Measurements from ENCODE around the gene TNRC6A.
"Not testable (repeated sequence)": the region's sequence is repeated elsewhere in the genome, so short reads cannot be mapped to it uniquely, and the experiment has no call there.

Gene TNRC6A

GRCh38 chr16:24819462-24820040 lies 90.1 kb downstream of the TNRC6A start:
- no peak for DNase-seq

- no peak for DNase-seq
Observed at GRCh38 chr16:24820522-24820921, 91.1 kb downstream of the TNRC6A start.

GRCh38 chr16:24821129-24821528 lies 91.7 kb downstream of the TNRC6A start:
- DNase-seq, result no peak

GRCh38 chr16:24822542-24822941 lies 93.1 kb downstream of the TNRC6A start:
- no peak for DNase-seq

- no peak for DNase-seq
Observed at GRCh38 chr16:24822974-24823373, 93.5 kb downstream of the TNRC6A start.

- DNase-seq, result no peak
Observed at GRCh38 chr16:24825696-24826095, 96.2 kb downstream of the TNRC6A start.

- no peak for DNase-seq
Observed at GRCh38 chr16:24826096-24826690, 96.7 kb downstream of the TNRC6A start.

- DNase-seq, result no peak
Observed at GRCh38 chr16:24826817-24827566, 97.5 kb downstream of the TNRC6A start.

GRCh38 chr16:24829153-24829552 lies 99.7 kb downstream of the TNRC6A start:
- DNase-seq, result no peak

- no peak for DNase-seq
Observed at GRCh38 chr16:24833352-24833751, 103.9 kb downstream of the TNRC6A start.

- peak; percentile 18 for DNase-seq
Observed at GRCh38 chr16:24834459-24835335, 105.2 kb downstream of the TNRC6A start.

GRCh38 chr16:24836836-24837235 lies 107.4 kb downstream of the TNRC6A start:
- no peak for DNase-seq

GRCh38 chr16:24837969-24838368 lies 108.5 kb downstream of the TNRC6A start:
- DNase-seq, result no peak

GRCh38 chr16:24838554-24839266 lies 109.3 kb downstream of the TNRC6A start:
- DNase-seq, result no peak

GRCh38 chr16:24839347-24839972 lies 110.0 kb downstream of the TNRC6A start:
- DNase-seq, result no peak

- DNase-seq, result no peak
Observed at GRCh38 chr16:24841291-24841690, 111.8 kb downstream of the TNRC6A start.

- no peak for DNase-seq
Observed at GRCh38 chr16:24844101-24845030, 114.9 kb downstream of the TNRC6A start.

GRCh38 chr16:24845031-24845365 lies 115.5 kb downstream of the TNRC6A start:
- DNase-seq, result not testable (repeated sequence)

GRCh38 chr16:24845726-24846547 lies 116.5 kb downstream of the TNRC6A start, which contains the start of gene SLC5A11:
TSS of gene SLC5A11 (plus strand) at chr16:24845963. CDS start at chr16:24858644, 12,681 bp downstream.
- DNase-seq, result no peak
